MM.1S (cell line): ENCODE data around the gene TAP1.

Experiments used
- DNase-seq: peaks from one replicate; pipeline ENCODE4 v3.0.0-alpha.2; 2015
- H2AFZ ChIP-seq: fragments of 300-600 bp; sonication (generic); 2 replicates; pipeline ENCODE4 v1.6.0; 2016; ENCODE audit warnings: antibody characterized with exemption, low read length
- H3F3A ChIP-seq: fragments of 300-600 bp; sonication (generic); 2 replicates; pipeline ENCODE4 v1.6.1; 2016; ENCODE audit warnings: mild to moderate bottlenecking, antibody characterized with exemption, low read length, moderate library complexity, mixed read lengths; ENCODE audit not compliant: insufficient read depth
- H3K27ac ChIP-seq: fragments of 300-600 bp; sonication (generic); 2 replicates; pipeline ENCODE4 v1.5.1; 2016; ENCODE audit warnings: mild to moderate bottlenecking, low read length
- H3K27me3 ChIP-seq: fragments of 300-600 bp; sonication (generic); replicated peaks from 2 replicates; pipeline ENCODE4 v1.6.0; 2016; ENCODE audit warnings: low read length; ENCODE audit not compliant: insufficient read depth
- H3K36me3 ChIP-seq: fragments of 300-600 bp; sonication (generic); replicated peaks from 2 replicates; pipeline ENCODE4 v1.6.1; 2016; ENCODE audit warnings: mild to moderate bottlenecking, low read length, mixed read lengths; ENCODE audit not compliant: insufficient read depth
- H3K4me1 ChIP-seq: fragments of 300-600 bp; sonication (generic); 2 replicates; pipeline ENCODE4 v1.6.1; 2016; ENCODE audit warnings: low read length, mixed read lengths
- H3K4me2 ChIP-seq: fragments of 300-600 bp; sonication (generic); 2 replicates; pipeline ENCODE4 v1.6.0; 2016; ENCODE audit warnings: low read depth, low read length
- H3K4me3 ChIP-seq: fragments of 300-600 bp; sonication (generic); 2 replicates; pipeline ENCODE4 v1.5.1; 2016; ENCODE audit warnings: low read length, mixed read lengths
- H3K79me2 ChIP-seq: fragments of 300-600 bp; sonication (generic); 2 replicates; pipeline ENCODE4 v1.6.1; 2016; ENCODE audit warnings: mixed run types, low read length, mixed read lengths
- H3K9ac ChIP-seq: fragments of 300-600 bp; sonication (generic); 2 replicates; pipeline ENCODE4 v1.6.1; 2016; ENCODE audit warnings: low read length, mixed read lengths
- H3K9me2 ChIP-seq: fragments of 300-600 bp; sonication (generic); replicated peaks from 2 replicates; pipeline ENCODE4 v1.6.1; 2016; ENCODE audit warnings: mild to moderate bottlenecking, low read length, mixed read lengths; ENCODE audit not compliant: insufficient read depth
- H3K9me3 ChIP-seq: fragments of 300-600 bp; sonication (generic); replicated peaks from 2 replicates; pipeline ENCODE4 v1.6.1; 2016; ENCODE audit warnings: mild to moderate bottlenecking, low read length, mixed read lengths; ENCODE audit not compliant: insufficient read depth
- H4K20me1 ChIP-seq: fragments of 300-600 bp; sonication (generic); 2 replicates; pipeline ENCODE4 v1.6.1; 2016; ENCODE audit warnings: mild to moderate bottlenecking, low read length, moderate library complexity, mixed read lengths; ENCODE audit not compliant: insufficient read depth
- EZH2 ChIP-seq: fragments of 300-600 bp; sonication (generic); optimal IDR thresholded peaks from 2 replicates; pipeline ENCODE3; 2017; ENCODE audit warnings: low read depth, mild to moderate bottlenecking, antibody characterized with exemption, low read length, mixed read lengths
- EZH2phosphoT487 ChIP-seq: fragments of 300-600 bp; sonication (generic); IDR thresholded peaks from 2 replicates; pipeline ENCODE4 v1.6.1; 2018; ENCODE audit warnings: antibody characterized with exemption, low read length
- TF ChIP-seq, protein P1 (sequence below): fragments of 300-600 bp; sonication (generic); IDR thresholded peaks from 2 replicates; pipeline ENCODE4 v1.5.1; 2016; ENCODE audit warnings: antibody characterized with exemption, low read length, mixed read lengths

Gene TAP1

DNA sequence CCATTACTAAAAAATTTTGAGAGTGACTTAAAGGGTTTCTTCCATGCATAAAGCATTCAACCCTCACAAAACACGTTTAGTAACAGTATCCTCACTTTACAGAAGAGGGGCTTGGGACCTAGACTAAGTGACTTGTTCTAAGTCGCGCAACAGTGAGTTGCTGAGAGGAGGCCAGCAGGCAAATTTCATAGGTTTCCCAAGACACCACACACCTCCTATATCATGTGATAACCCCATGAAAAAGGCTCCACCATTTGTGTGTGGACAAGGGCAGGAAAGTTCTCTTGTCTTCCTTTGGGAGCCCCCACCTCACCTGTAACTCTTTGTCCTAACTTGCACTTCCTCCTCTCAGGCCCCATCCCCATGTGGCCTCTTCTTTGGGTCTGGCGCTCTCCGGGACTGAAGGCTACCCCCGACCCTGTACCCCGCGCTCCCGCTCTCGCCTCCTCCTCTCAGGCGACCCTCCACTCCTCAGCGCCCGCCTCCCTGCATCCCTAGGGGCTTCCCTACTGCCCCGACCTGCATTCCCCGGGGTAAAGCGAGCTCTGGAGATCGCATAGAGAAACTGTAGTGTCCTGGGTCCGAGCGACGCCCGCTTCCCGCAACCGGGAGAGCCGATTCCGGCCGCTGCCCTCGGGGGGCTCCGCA is 10.0 kb downstream of the TAP1 start:
- H3K9ac ChIP-seq = peak overlapping the region; percentile 81
- peaks cover 38% of the 10 kb centered on the region for H3K79me2 ChIP-seq
- peak overlapping the region; percentile 87; the same call in 1 of the 2 replicates for H3K27ac ChIP-seq

DNA sequence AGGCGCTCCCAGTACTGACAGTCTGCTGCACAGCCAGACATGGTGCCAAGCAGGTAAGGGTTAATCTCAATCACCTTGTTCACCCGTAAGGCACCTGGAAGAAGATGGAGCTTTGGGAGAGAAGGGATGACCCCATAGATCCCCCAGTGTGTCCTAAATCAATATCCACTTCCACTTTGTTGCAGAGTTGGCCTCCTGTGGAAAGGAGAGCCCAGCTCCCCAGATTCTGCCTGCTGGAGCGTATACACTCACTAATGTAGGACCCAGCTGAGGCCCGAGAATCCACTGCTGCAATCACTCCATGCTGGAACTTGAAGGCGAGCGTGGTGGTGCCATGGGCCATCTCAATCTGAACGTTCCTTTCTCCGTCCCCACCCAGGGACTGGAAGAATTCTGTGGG is 10.8 kb downstream of the TAP1 start:
- DNase-seq = no peak
- H3K9me2 ChIP-seq = no peaks in the 10 kb centered on the region
- no peaks in the 10 kb centered on the region for H3K36me3 ChIP-seq
- peaks cover 43% of the 10 kb centered on the region for H3K79me2 ChIP-seq
- peaks cover 27% of the 10 kb centered on the region for H3F3A ChIP-seq
- peak overlapping the region; percentile 82; the same call in 1 of the 2 replicates for H3K4me2 ChIP-seq
- H2AFZ ChIP-seq = no peak overlapping the region
- H3K9me3 ChIP-seq = no peaks in the 10 kb centered on the region
- H3K27me3 ChIP-seq = no peaks in the 10 kb centered on the region
- no peak overlapping the region for H3K9ac ChIP-seq
- no peaks in the 10 kb centered on the region for H4K20me1 ChIP-seq
- no peak overlapping the region for H3K4me3 ChIP-seq
- H3K4me1 ChIP-seq = peaks cover 21% of the 10 kb centered on the region
- no peak overlapping the region for H3K27ac ChIP-seq
- TF ChIP-seq EZH2 (no peak), EZH2phosphoT487 (no peak)
- TF ChIP-seq, protein P1, sequence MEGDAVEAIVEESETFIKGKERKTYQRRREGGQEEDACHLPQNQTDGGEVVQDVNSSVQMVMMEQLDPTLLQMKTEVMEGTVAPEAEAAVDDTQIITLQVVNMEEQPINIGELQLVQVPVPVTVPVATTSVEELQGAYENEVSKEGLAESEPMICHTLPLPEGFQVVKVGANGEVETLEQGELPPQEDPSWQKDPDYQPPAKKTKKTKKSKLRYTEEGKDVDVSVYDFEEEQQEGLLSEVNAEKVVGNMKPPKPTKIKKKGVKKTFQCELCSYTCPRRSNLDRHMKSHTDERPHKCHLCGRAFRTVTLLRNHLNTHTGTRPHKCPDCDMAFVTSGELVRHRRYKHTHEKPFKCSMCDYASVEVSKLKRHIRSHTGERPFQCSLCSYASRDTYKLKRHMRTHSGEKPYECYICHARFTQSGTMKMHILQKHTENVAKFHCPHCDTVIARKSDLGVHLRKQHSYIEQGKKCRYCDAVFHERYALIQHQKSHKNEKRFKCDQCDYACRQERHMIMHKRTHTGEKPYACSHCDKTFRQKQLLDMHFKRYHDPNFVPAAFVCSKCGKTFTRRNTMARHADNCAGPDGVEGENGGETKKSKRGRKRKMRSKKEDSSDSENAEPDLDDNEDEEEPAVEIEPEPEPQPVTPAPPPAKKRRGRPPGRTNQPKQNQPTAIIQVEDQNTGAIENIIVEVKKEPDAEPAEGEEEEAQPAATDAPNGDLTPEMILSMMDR = no peak

More for the DNA sequence above, 10.0 kb downstream of the TAP1 start:
- Histone ChIP-seq H3K9me3 (no peaks in the 10 kb centered on the region), H3K9me2 (no peaks in the 10 kb centered on the region), H3K36me3 (no peaks in the 10 kb centered on the region), H3K4me1 (peaks cover 21% of the 10 kb centered on the region), H4K20me1 (no peaks in the 10 kb centered on the region), H3K4me3 (peak overlapping the region; percentile 88), H3K27me3 (no peaks in the 10 kb centered on the region), H2AFZ (peak overlapping the region; percentile 86), H3F3A (peaks cover 27% of the 10 kb centered on the region), H3K4me2 (peak overlapping the region; percentile 82)
- DNase-seq = no peak
- TF ChIP-seq, protein P1 = no peak
- TF ChIP-seq EZH2 (no peak), EZH2phosphoT487 (no peak)

DNA sequence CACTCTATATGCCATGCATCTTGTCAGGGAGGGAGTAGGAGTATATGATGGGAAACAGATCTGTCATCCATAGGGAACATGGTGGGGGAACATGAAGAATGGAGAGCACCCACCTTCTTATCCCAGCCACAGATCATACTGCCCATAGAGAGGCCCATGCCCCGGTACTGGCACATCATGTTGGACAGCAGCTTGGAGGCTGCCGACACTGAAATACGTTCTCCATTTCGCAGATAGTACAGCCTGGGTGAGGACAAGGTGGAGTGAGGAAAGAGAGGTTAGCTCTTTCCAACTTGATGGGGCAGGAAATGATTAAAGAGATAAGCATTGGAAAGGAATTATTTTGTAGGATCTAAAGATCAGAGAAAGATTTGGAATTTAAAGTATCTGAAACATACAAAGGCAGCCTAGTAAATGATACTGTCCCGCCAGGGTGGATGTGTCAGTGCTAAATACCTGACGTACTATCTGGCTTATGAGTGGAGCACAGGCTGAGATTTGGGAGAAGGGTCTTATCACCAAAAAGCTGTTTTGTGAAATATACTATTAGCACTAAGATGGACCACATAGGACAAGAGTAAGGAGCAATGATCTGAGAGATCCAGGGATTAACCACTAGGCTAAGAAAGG is 11.4 kb downstream of the TAP1 start:
- peaks cover 27% of the 10 kb centered on the region for H3F3A ChIP-seq
- no peak overlapping the region for H3K4me3 ChIP-seq
- no peak overlapping the region for H3K27ac ChIP-seq
- H3K9ac ChIP-seq = no peak overlapping the region
- H3K9me3 ChIP-seq = no peaks in the 10 kb centered on the region
- DNase-seq = no peak
- TF ChIP-seq, protein P1 = no peak
- TF ChIP-seq EZH2 = no peak
- no peak for TF ChIP-seq EZH2phosphoT487
- no peaks in the 10 kb centered on the region for H3K27me3 ChIP-seq
- H3K79me2 ChIP-seq = peaks cover 47% of the 10 kb centered on the region
- H3K9me2 ChIP-seq = no peaks in the 10 kb centered on the region
- peaks cover 24% of the 10 kb centered on the region for H3K4me1 ChIP-seq
- no peaks in the 10 kb centered on the region for H3K36me3 ChIP-seq
- no peaks in the 10 kb centered on the region for H4K20me1 ChIP-seq
- H3K4me2 ChIP-seq = no peak overlapping the region
- no peak overlapping the region for H2AFZ ChIP-seq
